Activated naive CD4-positive, alpha-beta T cell treated with anti-CD3 and anti-CD28 coated beads, Interleukin-2, amount 50 U/mL, for 16 hours (primary cell): Measurements from ENCODE around the gene SMYD3.

Experiments used
- DNase-seq: peaks from one replicate; pipeline ENCODE4 v3.0.0-alpha.2; 2020

The SMYD3 gene

DNA sequence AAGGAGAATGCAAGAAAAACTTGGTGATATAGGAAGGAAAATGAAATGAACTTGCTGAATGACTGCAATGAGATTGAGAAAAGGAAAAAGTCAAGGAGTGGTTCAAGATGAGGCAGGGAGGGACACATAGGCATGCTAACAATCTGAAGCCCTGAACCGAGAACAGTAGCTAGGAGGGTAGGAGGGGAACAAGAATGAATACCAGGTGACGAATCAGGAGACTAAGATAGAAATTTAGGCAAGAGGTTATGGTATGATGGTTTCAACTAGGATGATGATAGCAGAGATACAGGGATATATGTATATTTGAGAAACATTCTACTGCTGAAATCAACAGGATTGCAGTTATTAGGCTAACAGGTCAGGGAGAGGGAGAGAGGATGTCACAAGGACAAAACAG lies 44.1 kb downstream of the SMYD3 start:
- no peak for DNase-seq

- DNase-seq = no peak
Observed at GRCh38 chr1:246460406-246460805, 46.7 kb downstream of the SMYD3 start.

DNA sequence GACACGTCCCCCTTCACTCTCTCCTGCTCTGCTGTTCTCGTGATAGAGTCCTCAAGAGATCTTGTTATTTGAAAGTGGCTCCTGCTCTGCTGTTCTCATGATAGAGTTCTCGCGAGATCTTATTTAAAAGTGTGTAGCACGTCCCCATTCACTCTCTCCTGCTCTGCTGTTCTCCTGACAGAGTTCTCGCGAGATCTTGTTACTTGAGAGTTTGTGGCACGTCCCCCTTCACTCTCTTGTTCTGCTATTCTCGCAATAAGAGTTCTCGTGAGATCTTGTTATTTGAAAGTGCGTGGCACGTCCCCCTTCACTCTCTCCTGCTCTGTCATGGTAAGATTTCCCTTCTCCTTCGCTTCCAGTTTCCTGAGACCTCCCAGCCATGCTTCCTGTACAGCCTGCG lies 47.9 kb downstream of the SMYD3 start:
- DNase-seq = no peak

DNA sequence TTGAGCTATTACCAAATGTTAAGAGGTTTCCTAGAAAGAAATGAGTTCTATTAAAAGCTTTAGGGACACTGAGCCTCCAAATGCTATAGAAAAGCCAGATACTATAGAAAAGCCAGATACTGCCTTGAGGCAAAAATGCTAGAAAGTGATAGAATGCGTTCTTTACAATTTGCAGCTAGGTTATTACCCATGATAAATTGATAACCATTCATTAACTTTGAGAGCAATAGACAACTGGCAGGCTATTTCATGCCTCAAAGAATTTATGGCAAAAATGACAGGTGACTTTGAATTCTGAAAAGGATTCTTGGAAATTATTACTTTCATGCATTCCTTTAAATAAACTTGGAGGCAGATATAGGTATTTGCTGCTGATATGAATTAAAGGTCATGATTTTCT lies 51.6 kb downstream of the SMYD3 start:
- no peak for DNase-seq

- no peak for DNase-seq
Observed at GRCh38 chr1:246454655-246455054, 52.4 kb downstream of the SMYD3 start.

DNA sequence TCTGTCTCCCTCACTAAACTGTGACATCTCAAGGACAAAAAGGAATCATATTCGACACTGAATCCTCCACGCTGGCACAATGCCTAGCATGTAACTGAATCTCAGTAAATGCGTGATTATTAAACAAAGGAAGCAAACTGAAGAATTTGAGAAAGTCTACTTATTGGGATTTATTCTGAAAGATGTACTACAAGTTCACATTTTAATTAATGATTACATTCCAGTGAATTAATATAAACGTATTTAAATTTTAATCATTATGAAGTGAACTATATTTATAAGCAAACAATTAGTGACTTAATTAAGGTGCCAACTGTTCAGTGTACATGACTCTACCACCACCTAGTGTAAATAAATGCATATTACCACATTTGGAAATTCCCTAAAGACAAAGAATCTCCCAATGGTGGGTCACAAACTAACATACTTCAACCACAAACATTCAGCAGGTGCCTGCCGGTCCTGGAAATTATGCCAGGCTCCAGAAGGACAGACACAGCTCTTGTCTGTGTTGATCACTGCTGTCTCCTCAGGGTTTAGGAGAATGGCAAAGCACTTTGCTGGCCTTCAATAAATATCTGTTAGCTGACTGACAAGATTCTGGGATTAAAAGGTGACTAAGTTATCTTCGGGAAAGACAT lies 56.3 kb downstream of the SMYD3 start:
- no peak for DNase-seq

- no peak for DNase-seq
Observed at GRCh38 chr1:246448373-246448772, 58.7 kb downstream of the SMYD3 start.

- DNase-seq = no peak
Observed at GRCh38 chr1:246447501-246447900, 59.6 kb downstream of the SMYD3 start.

DNA sequence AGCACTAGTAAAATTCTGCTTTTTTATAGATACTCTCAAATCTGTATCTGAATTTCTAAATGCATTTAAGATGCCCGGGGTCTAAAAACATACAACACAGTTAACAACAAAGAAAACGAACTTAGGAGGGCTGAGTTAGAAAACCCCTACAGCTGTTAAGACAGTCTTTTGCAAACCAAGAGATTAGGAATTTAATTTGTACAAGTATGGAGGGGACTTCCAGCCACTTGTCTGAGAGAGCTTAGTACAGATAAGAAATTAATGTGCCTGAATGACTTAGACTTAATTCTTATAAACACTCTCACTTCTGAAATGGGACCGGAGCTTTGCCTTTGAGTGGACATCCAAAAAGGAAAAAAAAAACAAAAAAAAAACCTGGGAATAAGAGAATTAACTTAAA lies 61.6 kb downstream of the SMYD3 start:
- DNase-seq = no peak

DNA sequence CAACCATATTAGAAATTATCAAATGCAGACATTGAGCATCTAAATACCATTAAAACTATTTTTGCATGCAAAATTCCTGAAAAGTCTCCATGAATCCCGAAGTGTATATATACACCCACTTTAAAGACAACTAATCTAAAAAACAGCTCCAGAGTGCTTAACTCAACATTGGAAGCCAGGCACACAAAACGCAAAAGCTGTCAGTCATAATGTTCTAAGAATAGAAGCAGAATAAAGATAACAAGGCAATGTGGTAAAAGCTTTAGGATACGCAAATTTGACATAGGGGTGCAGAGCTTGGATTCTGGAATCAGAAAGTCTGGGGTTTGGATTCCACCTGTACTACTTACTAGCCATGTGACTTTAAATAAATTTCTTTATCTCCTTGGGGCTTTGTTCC lies 62.5 kb downstream of the SMYD3 start:
- DNase-seq = no peak

- DNase-seq = no peak
Observed at GRCh38 chr1:246437961-246438360, 69.1 kb downstream of the SMYD3 start.

DNA sequence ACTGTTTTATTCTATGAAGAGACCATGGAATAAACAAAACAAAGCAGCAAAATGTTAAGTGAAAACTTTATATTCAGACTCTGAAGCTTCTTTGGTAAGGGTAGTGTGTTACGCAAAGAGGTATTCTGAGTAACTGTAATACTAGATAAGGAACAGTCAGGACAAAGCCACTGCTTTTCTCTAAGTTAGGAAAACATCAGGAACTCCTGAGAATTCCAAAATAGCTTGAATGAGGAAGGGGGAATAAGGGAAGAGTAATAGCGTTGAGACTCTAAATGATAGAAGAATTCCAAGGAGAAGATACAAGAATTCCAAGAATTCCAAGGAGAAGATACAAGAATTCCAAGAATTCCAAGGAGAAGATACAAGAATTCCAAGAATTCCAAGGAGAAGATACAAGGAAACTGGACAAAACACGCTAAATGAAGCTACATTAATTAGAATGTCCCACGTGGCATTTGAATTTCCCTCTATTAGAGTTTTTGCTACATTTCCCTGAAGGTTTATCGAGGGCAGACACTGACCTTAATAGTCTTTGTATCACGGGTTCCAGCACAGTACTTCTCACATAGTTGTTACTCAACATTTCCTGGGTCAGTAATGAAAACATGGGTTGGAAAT lies 71.5 kb downstream of the SMYD3 start:
- DNase-seq = no peak

GRCh38 chr1:246434335-246434734 lies 72.7 kb downstream of the SMYD3 start:
- no peak for DNase-seq

DNA sequence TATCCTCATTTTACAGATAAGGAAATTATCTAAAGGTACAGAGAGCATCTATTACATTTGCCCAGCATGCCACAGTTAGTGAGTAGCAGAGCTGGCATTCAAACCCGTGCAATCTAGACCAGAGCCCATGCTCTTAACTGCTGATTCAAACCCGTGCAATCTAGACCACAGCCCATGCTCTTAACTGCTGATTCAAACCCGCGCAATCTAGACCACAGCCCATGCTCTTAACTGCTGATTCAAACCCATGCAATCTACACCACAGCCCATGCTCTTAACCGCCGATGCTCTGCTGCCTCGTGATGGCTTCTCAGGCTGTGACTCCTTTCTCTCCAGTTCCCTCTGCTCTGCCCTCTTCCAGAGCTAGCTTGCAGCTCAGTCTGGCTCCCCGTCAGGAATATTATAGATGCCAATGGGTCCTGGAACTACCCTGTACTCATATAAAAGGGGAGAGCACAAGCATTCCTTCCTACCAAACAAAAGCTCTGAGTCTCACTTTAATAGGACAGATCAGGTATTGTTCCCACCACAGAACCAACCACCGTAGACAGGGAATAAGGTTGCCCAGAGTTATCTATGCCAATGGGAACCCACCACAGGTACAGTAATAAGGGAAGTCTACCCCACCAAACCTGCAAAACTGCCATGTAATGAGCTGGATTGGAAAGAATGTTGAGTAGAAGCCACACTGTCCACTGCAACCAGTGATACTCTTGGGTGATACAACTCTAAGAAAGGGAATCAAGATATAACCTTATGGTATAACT lies 78.4 kb downstream of the SMYD3 start:
- no peak for DNase-seq

GRCh38 chr1:246427611-246428010 lies 79.5 kb downstream of the SMYD3 start:
- no peak for DNase-seq

DNA sequence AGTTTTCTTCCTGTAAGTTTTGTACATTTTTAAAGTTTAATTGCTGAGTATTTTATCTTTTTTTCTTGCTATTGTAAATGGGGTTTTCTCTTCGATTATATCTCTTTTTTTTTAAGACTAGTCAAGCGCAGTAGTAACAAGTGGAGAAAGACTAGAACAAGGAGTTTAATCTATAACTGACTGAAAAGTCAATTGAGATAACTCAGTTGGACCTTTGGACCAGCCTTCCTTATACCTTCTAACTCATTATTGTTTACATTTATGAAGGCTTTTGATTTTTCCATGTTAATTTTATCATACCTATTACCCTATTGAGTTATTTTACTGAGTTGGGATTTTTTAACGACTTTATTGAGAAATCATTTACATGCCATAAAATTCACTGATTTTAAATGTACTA lies 81.2 kb downstream of the SMYD3 start:
- no peak for DNase-seq

GRCh38 chr1:246425139-246425794 lies 81.8 kb downstream of the SMYD3 start:
- no peak for DNase-seq

GRCh38 chr1:246420300-246420699 lies 86.8 kb downstream of the SMYD3 start:
- DNase-seq = no peak

GRCh38 chr1:246418565-246419312 lies 88.3 kb downstream of the SMYD3 start:
- no peak for DNase-seq

- no peak for DNase-seq
Observed at GRCh38 chr1:246417813-246418564, 89.1 kb downstream of the SMYD3 start.

- DNase-seq = no peak
Observed at GRCh38 chr1:246417152-246417812, 89.8 kb downstream of the SMYD3 start.

- DNase-seq = no peak
Observed at GRCh38 chr1:246416261-246416660, 90.8 kb downstream of the SMYD3 start.
